RWPE1 (cell line): ENCODE results near the gene KLHL30.

Experiments
- CTCF ChIA-PET: fragments of 350-600 bp; sonication (Branson Sonifier 250); formaldehyde crosslinking; extraction: SDS; loops from one replicate; lab custom pipeline; 2021; lab: Yijun Ruan, JAX
- POLR2A ChIA-PET: fragments of 400-600 bp; formaldehyde crosslinking; extraction: SDS; loops from one replicate; lab custom pipeline; 2020; ENCODE audit warnings: antibody characterized with exemption; ENCODE audit not compliant: low non-redundant PET; lab: Yijun Ruan, JAX
- DNase-seq: peaks from one replicate; pipeline ENCODE4 v3.0.0; 2012; ENCODE audit warnings: low spot score
- H3K27ac ChIP-seq: fragments of 450-650 bp; 2 replicates; pipeline ENCODE4 v1.5.1; 2017
- CTCF ChIP-seq: fragments of 450-650 bp; conservative IDR thresholded peaks from 2 replicates; pipeline ENCODE4 v1.5.1; 2017; ENCODE audit warnings: low read depth, mild to moderate bottlenecking

KLHL30 gene

GRCh38 chr2:238098901-238099713 is 39.4 kb upstream of the KLHL30 start:
- DNase-seq = no peak
- CTCF ChIA-PET = interaction anchor here (1.2 kb wide), 1 partner anchor 241 kb away, joined by 4 read pairs; no protein-coding TSS in a partner anchor
- TF ChIP-seq CTCF = no peak
- POLR2A ChIA-PET = no interaction called here
- H3K27ac ChIP-seq = peak overlapping the region; percentile 38

GRCh38 chr2:238099714-238100048 is 38.8 kb upstream of the KLHL30 start:
- no peak overlapping the region for H3K27ac ChIP-seq
- CTCF ChIA-PET = no interaction called here
- DNase-seq = no peak
- POLR2A ChIA-PET = no interaction called here
- TF ChIP-seq CTCF = no peak

DNA sequence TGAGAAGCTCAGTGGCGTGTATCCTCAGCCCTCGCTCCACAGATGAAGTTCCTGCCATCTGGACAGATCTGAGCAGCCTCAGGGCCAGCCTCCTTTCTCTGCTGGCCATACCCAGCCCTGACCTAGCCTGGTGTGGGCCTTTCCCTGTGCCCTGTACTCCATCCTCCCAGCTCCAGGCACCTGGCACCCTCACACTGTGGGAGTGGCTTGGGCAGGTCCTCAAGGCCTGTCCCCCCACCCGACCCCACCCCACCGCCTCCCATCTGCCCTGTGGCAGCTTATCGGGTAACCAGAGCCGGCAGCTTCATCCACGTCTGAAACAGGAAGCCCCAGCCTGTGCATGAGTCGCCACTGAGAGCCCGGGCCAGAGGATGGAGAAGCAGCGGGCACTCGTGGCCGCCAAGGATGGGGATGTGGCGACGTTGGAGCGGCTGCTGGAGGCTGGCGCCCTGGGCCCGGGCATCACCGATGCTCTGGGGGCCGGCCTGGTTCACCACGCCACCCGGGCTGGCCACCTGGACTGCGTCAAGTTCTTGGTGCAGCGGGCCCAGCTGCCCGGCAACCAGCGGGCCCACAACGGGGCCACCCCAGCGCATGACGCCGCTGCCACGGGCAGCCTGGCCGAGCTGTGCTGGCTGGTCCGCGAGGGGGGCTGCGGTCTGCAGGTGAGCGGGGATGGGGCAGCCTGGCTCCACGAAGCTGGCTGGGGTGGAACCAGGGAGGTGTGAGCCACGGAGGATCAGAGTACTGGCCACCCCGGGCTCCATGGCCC is 38.2 kb upstream of the KLHL30 start, which contains the start of gene ESPNL:
ESPNL (plus strand) TSS at position 292 of the 772 bp plus-strand sequence; CDS start at position 372, 80 bp downstream.
- CTCF ChIA-PET = no interaction called here
- H3K27ac ChIP-seq = no peak within 1 kb of the TSS
- POLR2A ChIA-PET = no interaction called here
- TF ChIP-seq CTCF = no peak
- DNase-seq = no peak

GRCh38 chr2:238100821-238101771 is 37.4 kb upstream of the KLHL30 start:
- no peak for DNase-seq
- H3K27ac ChIP-seq = no peak overlapping the region
- ChIA-PET CTCF (interaction anchor here (1.2 kb wide), 1 partner anchor 59 kb away, joined by 3 read pairs; no protein-coding TSS in a partner anchor), POLR2A (no interaction called here)
- no peak for TF ChIP-seq CTCF

GRCh38 chr2:238101891-238102841 is 36.3 kb upstream of the KLHL30 start:
- CTCF ChIA-PET = interaction anchor here (0.5 to 1.2 kb wide), 3 partner anchors 10 to 337 kb away, joined by 3 to 4 read pairs (median 3); no protein-coding TSS in a partner anchor
- no peak for DNase-seq
- POLR2A ChIA-PET = no interaction called here
- no peak for TF ChIP-seq CTCF
- H3K27ac ChIP-seq = no peak overlapping the region
